HCT116 (cell line): ENCODE results near the gene GNGT2.

Experiments
- YY1 ChIP-seq: IDR thresholded peaks from 2 replicates; pipeline ENCODE4 v1.6.1; 2011; ENCODE audit warnings: low read length, low read depth, moderate library complexity, mild to moderate bottlenecking; ENCODE audit not compliant: insufficient replicate concordance; ENCODE audit errors: extremely low read depth
- ZFX ChIP-seq: fragments of 450-650 bp; IDR thresholded peaks from 2 replicates; pipeline ENCODE4 v1.6.1; 2017
- TF ChIP-seq, protein P1 (sequence below), 3 experiments: fragments of 200-600 bp in 1 of 3; sonication (generic) in 1 of 3; IDR thresholded peaks in 2 of 3; conservative IDR thresholded peaks in 1 of 3; 2 replicates each; pipeline ENCODE4 v1.5.1; 2012 to 2017; ENCODE audit warnings: low read depth in 2 of 3, low read length in 2 of 3, antibody characterized with exemption in 1 of 3, borderline replicate concordance in 1 of 3, control low read depth in 1 of 3, mild to moderate bottlenecking in 1 of 3, mixed read lengths in 1 of 3, mixed run types in 1 of 3, moderate library complexity in 1 of 3; ENCODE audit not compliant: insufficient read depth in 1 of 3
- TF ChIP-seq, protein P2 (sequence below): IDR thresholded peaks from 2 replicates; pipeline ENCODE4 v1.6.1; 2012; ENCODE audit warnings: low read depth

GRCh38 chr17:49249292-49249794, 39.0 kb upstream of the GNGT2 start:
- TF ChIP-seq, protein P1, sequence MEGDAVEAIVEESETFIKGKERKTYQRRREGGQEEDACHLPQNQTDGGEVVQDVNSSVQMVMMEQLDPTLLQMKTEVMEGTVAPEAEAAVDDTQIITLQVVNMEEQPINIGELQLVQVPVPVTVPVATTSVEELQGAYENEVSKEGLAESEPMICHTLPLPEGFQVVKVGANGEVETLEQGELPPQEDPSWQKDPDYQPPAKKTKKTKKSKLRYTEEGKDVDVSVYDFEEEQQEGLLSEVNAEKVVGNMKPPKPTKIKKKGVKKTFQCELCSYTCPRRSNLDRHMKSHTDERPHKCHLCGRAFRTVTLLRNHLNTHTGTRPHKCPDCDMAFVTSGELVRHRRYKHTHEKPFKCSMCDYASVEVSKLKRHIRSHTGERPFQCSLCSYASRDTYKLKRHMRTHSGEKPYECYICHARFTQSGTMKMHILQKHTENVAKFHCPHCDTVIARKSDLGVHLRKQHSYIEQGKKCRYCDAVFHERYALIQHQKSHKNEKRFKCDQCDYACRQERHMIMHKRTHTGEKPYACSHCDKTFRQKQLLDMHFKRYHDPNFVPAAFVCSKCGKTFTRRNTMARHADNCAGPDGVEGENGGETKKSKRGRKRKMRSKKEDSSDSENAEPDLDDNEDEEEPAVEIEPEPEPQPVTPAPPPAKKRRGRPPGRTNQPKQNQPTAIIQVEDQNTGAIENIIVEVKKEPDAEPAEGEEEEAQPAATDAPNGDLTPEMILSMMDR (IDR thresholded peaks at IDR 0.05 in 2 of 3, conservative IDR thresholded peaks at IDR 0.05 in 1 of 3; ENCODE audit: borderline replicate concordance in 1 of 3, insufficient read depth in 1 of 3, low read depth in 2 of 3, low read length in 2 of 3): no peak
- TF ChIP-seq ZFX (no peak), YY1 (no peak)
- TF ChIP-seq, protein P2, sequence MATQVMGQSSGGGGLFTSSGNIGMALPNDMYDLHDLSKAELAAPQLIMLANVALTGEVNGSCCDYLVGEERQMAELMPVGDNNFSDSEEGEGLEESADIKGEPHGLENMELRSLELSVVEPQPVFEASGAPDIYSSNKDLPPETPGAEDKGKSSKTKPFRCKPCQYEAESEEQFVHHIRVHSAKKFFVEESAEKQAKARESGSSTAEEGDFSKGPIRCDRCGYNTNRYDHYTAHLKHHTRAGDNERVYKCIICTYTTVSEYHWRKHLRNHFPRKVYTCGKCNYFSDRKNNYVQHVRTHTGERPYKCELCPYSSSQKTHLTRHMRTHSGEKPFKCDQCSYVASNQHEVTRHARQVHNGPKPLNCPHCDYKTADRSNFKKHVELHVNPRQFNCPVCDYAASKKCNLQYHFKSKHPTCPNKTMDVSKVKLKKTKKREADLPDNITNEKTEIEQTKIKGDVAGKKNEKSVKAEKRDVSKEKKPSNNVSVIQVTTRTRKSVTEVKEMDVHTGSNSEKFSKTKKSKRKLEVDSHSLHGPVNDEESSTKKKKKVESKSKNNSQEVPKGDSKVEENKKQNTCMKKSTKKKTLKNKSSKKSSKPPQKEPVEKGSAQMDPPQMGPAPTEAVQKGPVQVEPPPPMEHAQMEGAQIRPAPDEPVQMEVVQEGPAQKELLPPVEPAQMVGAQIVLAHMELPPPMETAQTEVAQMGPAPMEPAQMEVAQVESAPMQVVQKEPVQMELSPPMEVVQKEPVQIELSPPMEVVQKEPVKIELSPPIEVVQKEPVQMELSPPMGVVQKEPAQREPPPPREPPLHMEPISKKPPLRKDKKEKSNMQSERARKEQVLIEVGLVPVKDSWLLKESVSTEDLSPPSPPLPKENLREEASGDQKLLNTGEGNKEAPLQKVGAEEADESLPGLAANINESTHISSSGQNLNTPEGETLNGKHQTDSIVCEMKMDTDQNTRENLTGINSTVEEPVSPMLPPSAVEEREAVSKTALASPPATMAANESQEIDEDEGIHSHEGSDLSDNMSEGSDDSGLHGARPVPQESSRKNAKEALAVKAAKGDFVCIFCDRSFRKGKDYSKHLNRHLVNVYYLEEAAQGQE: no peak
